GM12878 (cell line): Measurements from ENCODE around the gene RARS2. TPM values are rescaled to one million over a fixed set of nuclear protein-coding genes. Genes with fewer than 3 reads are reported as not detected.

Experiments used
- ATAC-seq: fragments of 200-7000 bp; cut with Tn5 transposase; 3 replicates; pipeline ENCODE4 v1.9.1; 2020; ENCODE audit warnings: mild to moderate bottlenecking, moderate library complexity
- BruUV-seq: library from RNA; stranded (reverse); fragments of 400-500 nt; replicated peaks from 2 replicates; lab custom pipeline; 2021; lab: Mats Ljungman, UMichigan
- CTCF ChIA-PET: fragments of 300-600 bp; sonication (Branson Sonifier 250); formaldehyde crosslinking; extraction: SDS; loops from one replicate; lab custom pipeline; 2021; ENCODE audit warnings: inconsistent platforms; lab: Yijun Ruan, JAX
- POLR2A ChIA-PET: fragments of 350-600 bp; formaldehyde crosslinking; extraction: SDS; loops from one replicate; lab custom pipeline; 2021; ENCODE audit warnings: inconsistent platforms; lab: Charles Lee
- RAD21 ChIA-PET: fragments of 300-600 bp; sonication (Branson Sonifier 250); formaldehyde crosslinking; loops from one replicate; lab custom pipeline; 2023; ENCODE audit warnings: antibody characterized with exemption; ENCODE audit not compliant: unreplicated experiment; lab: Charles Lee
- SMC1A ChIA-PET: fragments of 300-600 bp; sonication (Branson Sonifier 250); formaldehyde crosslinking; loops from one replicate; lab custom pipeline; 2023; ENCODE audit not compliant: unreplicated experiment, uncharacterized antibody; lab: Charles Lee
- DNase-seq: peaks from one replicate; pipeline ENCODE4 v3.0.0-alpha.2; 2011; ENCODE audit warnings: low read depth, low spot score
- FAIRE-seq: peaks from 3 replicates; lab custom pipeline; 2011; peaks lifted over from hg19 to GRCh38; lab: Jason Lieb, UNC
- H2AFZ ChIP-seq: 2 replicates; pipeline ENCODE4 v1.6.0; 2011; ENCODE audit warnings: low read depth, low read length, control low read depth; ENCODE audit not compliant: control insufficient read depth
- H3K27ac ChIP-seq: 2 replicates; pipeline ENCODE4 v1.5.1; 2011; ENCODE audit warnings: control low read depth; ENCODE audit not compliant: control insufficient read depth, insufficient read depth
- H3K27me3 ChIP-seq, 2 experiments: replicated peaks in 1 of 2; 2 replicates each; pipeline versions ENCODE4 v1.6.0 to v1.6.1; 2011; ENCODE audit warnings: low read length in 1 of 2; ENCODE audit not compliant: control insufficient read depth in 2 of 2, insufficient read depth in 2 of 2
- H3K36me3 ChIP-seq, 2 experiments: 2 replicates each; pipeline ENCODE4 v1.5.1; 2011; ENCODE audit warnings: low read length in 1 of 2; ENCODE audit not compliant: control insufficient read depth in 2 of 2, insufficient read depth in 2 of 2
- H3K4me1 ChIP-seq: 2 replicates; pipeline ENCODE4 v1.6.1; 2011; ENCODE audit warnings: mild to moderate bottlenecking, low read length, moderate library complexity, mixed read lengths; ENCODE audit not compliant: control insufficient read depth, insufficient read depth
- H3K4me2 ChIP-seq: 2 replicates; pipeline ENCODE4 v1.6.0; 2011; ENCODE audit warnings: control low read depth; ENCODE audit not compliant: control insufficient read depth, insufficient read depth
- H3K4me3 ChIP-seq: fragments of 200-600 bp; sonication (generic); 2 replicates; pipeline ENCODE4 v1.5.1; 2016
- H3K79me2 ChIP-seq: 2 replicates; pipeline ENCODE4 v1.6.0; 2011; ENCODE audit warnings: low read length; ENCODE audit not compliant: control insufficient read depth, insufficient read depth
- H3K9ac ChIP-seq: 2 replicates; pipeline ENCODE4 v1.8.0; 2011; ENCODE audit warnings: low read length, control low read depth, mixed read lengths; ENCODE audit not compliant: control insufficient read depth, insufficient read depth
- H3K9me3 ChIP-seq: replicated peaks from 3 replicates; pipeline ENCODE4 v1.5.1; 2011; ENCODE audit warnings: mild to moderate bottlenecking, low read length; ENCODE audit not compliant: control insufficient read depth, insufficient read depth
- H4K20me1 ChIP-seq: 2 replicates; pipeline ENCODE4 v1.6.0; 2011; ENCODE audit not compliant: control insufficient read depth, insufficient read depth
- ATF7 ChIP-seq: fragments of 450-650 bp; IDR thresholded peaks from 2 replicates; pipeline ENCODE4 v1.6.1; 2016; ENCODE audit warnings: low read depth, mild to moderate bottlenecking
- BACH1 ChIP-seq: fragments of 450-650 bp; IDR thresholded peaks from 2 replicates; pipeline ENCODE4 v1.6.1; 2017; ENCODE audit warnings: mild to moderate bottlenecking, borderline replicate concordance
- CHD1 ChIP-seq: IDR thresholded peaks from 2 replicates; pipeline ENCODE4 v1.6.1; 2012; ENCODE audit warnings: low read depth, low read length, improper control_type of control experiment
- CHD2 ChIP-seq: IDR thresholded peaks from 2 replicates; pipeline ENCODE4 v1.6.1; 2011; ENCODE audit warnings: low read depth, low read length, improper control_type of control experiment, borderline replicate concordance
- HDAC2 ChIP-seq: fragments of 200-600 bp; sonication (generic); IDR thresholded peaks from 2 replicates; pipeline ENCODE4 v1.6.1; 2017
- IKZF2 ChIP-seq, 2 experiments: fragments of 450-650 bp; IDR thresholded peaks; 2 replicates each; pipeline ENCODE4 v1.6.1; 2017; ENCODE audit warnings: mild to moderate bottlenecking in 2 of 2, moderate library complexity in 2 of 2
- KAT2A ChIP-seq: conservative IDR thresholded peaks from 2 replicates; pipeline ENCODE4 v1.6.1; 2011; ENCODE audit warnings: low read depth, low read length; ENCODE audit not compliant: control insufficient read depth
- NKRF ChIP-seq: fragments of 450-650 bp; conservative IDR thresholded peaks from 2 replicates; pipeline ENCODE4 v1.6.1; 2017; ENCODE audit warnings: mild to moderate bottlenecking, moderate library complexity
- NR2C1 ChIP-seq: fragments of 450-650 bp; IDR thresholded peaks from 2 replicates; pipeline ENCODE4 v1.6.1; 2017; ENCODE audit warnings: antibody characterized with exemption, mild to moderate bottlenecking, moderate library complexity
- NRF1 ChIP-seq: conservative IDR thresholded peaks from 2 replicates; pipeline ENCODE4 v1.6.1; 2011; ENCODE audit warnings: mild to moderate bottlenecking, low read depth, low read length, improper control_type of control experiment
- SIN3A ChIP-seq: IDR thresholded peaks from 2 replicates; pipeline ENCODE4 v1.6.1; 2012; ENCODE audit warnings: low read depth, low read length, improper control_type of control experiment
- STAT1 ChIP-seq: fragments of 450-650 bp; conservative IDR thresholded peaks from 2 replicates; pipeline ENCODE4 v1.6.1; 2014; ENCODE audit warnings: antibody characterized with exemption, mild to moderate bottlenecking
- ZBTB4 ChIP-seq: fragments of 450-650 bp; formaldehyde crosslinking; IDR thresholded peaks from 2 replicates; pipeline ENCODE4 v1.4.0; 2022; ENCODE audit warnings: mild to moderate bottlenecking, moderate library complexity
- WGBS: methylation state at CpG from one replicate; pipeline ENCODE4 v1.1.6; 2016; ENCODE audit warnings: low lambda C conversion rate; ENCODE audit not compliant: insufficient replicate concordance, insufficient coverage; ENCODE audit errors: missing lambda C conversion rate; 5-methylcytosine and 5-hydroxymethylcytosine counted together
- in situ Hi-C: fragments of 300-500 bp; cut with MboI; formaldehyde crosslinking; loops from 9 replicates; pipeline ENCODE4 v1.14.3; 2018; ENCODE audit warnings: mixed read lengths
- intact Hi-C: fragments of 100-400 bp; cut with micrococcal nuclease; formaldehyde crosslinking; loops from one replicate; pipeline ENCODE4 v1.14.2; 2022; ENCODE audit not compliant: unreplicated experiment
- polyA plus RNA-seq, 11 experiments: library from polyadenylated mRNA; depleted of rRNA in 4 of 11; unstranded in 6 of 11; stranded (reverse) in 5 of 11; fragments of >200 nt; fragmentation: Nextera tagmentation in 4 of 11; fragmentation: Illumina TruSeq in 1 of 11; extraction: Ambion mirVana in 4 of 11; extraction: Trizol in 1 of 11; gene quantifications; 1 replicate in 1 of 11; 2 replicates in 10 of 11; pipeline versions ENCODE4 v1.2.1 to v1.2.3, GENCODE V29; 2011 to 2016; ENCODE audit warnings: inconsistent platforms in 2 of 11, missing spikeins in 2 of 11, low read depth in 1 of 11
- total RNA-seq, 4 experiments: library from RNA; depleted of rRNA in 3 of 4; stranded (reverse); fragments of >200 nt in 3 of 4; fragmentation: Illumina TruSeq in 1 of 4; extraction: Trizol in 1 of 4; gene quantifications; 2 replicates each; pipeline versions ENCODE4 v1.2.1 to v1.2.3, GENCODE V29; 2013 to 2021
- TF ChIP-seq, protein P1 (sequence below): IDR thresholded peaks from 2 replicates; pipeline ENCODE4 v1.6.1; 2012; ENCODE audit warnings: low read length, inconsistent platforms
- TF ChIP-seq, protein P2 (sequence below): IDR thresholded peaks from 2 replicates; pipeline ENCODE4 v1.6.1; 2012; ENCODE audit warnings: low read depth, low read length, improper control_type of control experiment

The RARS2 gene
- total and polyA plus RNA-seq, 10 of the 15 experiments (the other 5 are each of a cell fraction or from before 2014, with no cell fraction given) = 18.3 to 54.2 (median 36.8) TPM

DNA sequence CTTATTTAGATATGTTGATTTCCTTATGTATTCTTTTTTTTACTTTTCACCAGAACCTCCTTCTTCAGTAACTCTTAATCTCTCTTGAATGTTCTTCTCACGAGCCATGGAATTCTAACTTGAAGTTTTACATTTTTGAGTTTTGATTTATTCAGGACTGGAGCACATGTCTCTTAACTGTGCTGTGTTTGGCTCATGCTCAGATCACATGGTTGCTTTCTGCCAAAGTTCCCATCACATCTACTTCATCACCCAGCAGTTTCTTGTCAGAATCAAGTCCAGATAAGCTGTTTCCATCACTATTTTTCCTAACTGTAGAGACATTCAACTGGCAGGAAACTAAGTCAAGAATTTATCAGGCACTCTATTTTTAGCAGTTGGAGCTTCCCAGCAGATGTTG is 85.3 kb downstream of the RARS2 start:
- ChIA-PET CTCF (interaction anchor here (1.4 kb wide), 1 partner anchor 41 kb away, joined by 3 read pairs; no protein-coding TSS in a partner anchor), POLR2A (interaction anchor here (0.6 to 0.7 kb wide), 3 partner anchors 10 to 258 kb away, joined by 3 to 6 read pairs (median 3); no protein-coding TSS in a partner anchor), RAD21 (interaction anchor here (1.1 kb wide), 1 partner anchor 23 kb away, joined by 3 read pairs; no protein-coding TSS in a partner anchor), SMC1A (interaction anchor here (0.6 to 1.2 kb wide), 3 partner anchors 10 to 68 kb away, joined by 3 to 5 read pairs (median 3); no protein-coding TSS in a partner anchor)
- no peak for TF ChIP-seq ZBTB4
- no peak for TF ChIP-seq CHD2
- TF ChIP-seq, protein P1, sequence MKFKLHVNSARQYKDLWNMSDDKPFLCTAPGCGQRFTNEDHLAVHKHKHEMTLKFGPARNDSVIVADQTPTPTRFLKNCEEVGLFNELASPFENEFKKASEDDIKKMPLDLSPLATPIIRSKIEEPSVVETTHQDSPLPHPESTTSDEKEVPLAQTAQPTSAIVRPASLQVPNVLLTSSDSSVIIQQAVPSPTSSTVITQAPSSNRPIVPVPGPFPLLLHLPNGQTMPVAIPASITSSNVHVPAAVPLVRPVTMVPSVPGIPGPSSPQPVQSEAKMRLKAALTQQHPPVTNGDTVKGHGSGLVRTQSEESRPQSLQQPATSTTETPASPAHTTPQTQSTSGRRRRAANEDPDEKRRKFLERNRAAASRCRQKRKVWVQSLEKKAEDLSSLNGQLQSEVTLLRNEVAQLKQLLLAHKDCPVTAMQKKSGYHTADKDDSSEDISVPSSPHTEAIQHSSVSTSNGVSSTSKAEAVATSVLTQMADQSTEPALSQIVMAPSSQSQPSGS = no peak
- TF ChIP-seq NRF1 = no peak
- TF ChIP-seq IKZF2 (IDR thresholded peaks at IDR 0.05) = no peak
- TF ChIP-seq NKRF = no peak
- TF ChIP-seq SIN3A = no peak
- TF ChIP-seq STAT1 = no peak
- TF ChIP-seq, protein P2, sequence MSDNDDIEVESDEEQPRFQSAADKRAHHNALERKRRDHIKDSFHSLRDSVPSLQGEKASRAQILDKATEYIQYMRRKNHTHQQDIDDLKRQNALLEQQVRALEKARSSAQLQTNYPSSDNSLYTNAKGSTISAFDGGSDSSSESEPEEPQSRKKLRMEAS = no peak
- no peak for TF ChIP-seq NR2C1
- no peak for TF ChIP-seq ATF7
- TF ChIP-seq KAT2A = no peak
- TF ChIP-seq CHD1 = no peak
- no peak for TF ChIP-seq BACH1
- no peak for TF ChIP-seq HDAC2
- DNase-seq = no peak
- BruUV-seq = no TSS peak
- Histone ChIP-seq H3K4me3 (no peak overlapping the region), H3K4me2 (no peak overlapping the region), H4K20me1 (no peaks in the 10 kb centered on the region), H3K36me3 (peaks cover 0 to 9% of the 10 kb centered on the region in 2 experiments; a peak in 2 of 4 replicates), H3K4me1 (no peaks in the 10 kb centered on the region), H2AFZ (no peak overlapping the region), H3K27me3 (no peaks in the 10 kb centered on the region), H3K27ac (no peak overlapping the region), H3K79me2 (no peaks in the 10 kb centered on the region), H3K9ac (no peak overlapping the region), H3K9me3 (no peaks in the 10 kb centered on the region)
- in situ Hi-C loops (no loop called here), intact Hi-C loops (no loop called here)
- no peak for ATAC-seq
- WGBS = 95% methylated on average over 1 of the region's 1 CpG
- no peak for FAIRE-seq
